Transverse colon (tissue), 4 donors: ENCODE data around the gene CLIP3. TPM values are rescaled to one million over a fixed set of nuclear protein-coding genes. Genes with fewer than 3 reads are reported as not detected.

Experiments
- DNase-seq: peaks from one replicate; pipeline ENCODE4 v3.0.0-alpha.2; 2019
- H3K27ac ChIP-seq, 4 donors: fragments of 200-600 bp; sonication (generic); 2 replicates each; pipeline ENCODE4 v1.5.1; 2016 to 2018; ENCODE audit warnings: inconsistent platforms in 4 of 4
- H3K27me3 ChIP-seq: fragments of 200-600 bp; sonication (generic); 2 replicates; pipeline ENCODE4 v1.5.1; 2017; ENCODE audit warnings: inconsistent platforms
- H3K36me3 ChIP-seq, 4 donors: fragments of 200-600 bp; sonication (generic); 2 replicates each; pipeline ENCODE4 v1.5.1; 2017 to 2019; ENCODE audit warnings: inconsistent platforms in 4 of 4
- H3K4me1 ChIP-seq, 4 donors: fragments of 200-600 bp; sonication (generic); 2 replicates each; pipeline ENCODE4 v1.5.1; 2017 to 2020; ENCODE audit warnings: inconsistent platforms in 4 of 4
- H3K4me3 ChIP-seq, 4 donors: fragments of 200-600 bp; sonication (generic); 1 replicate in 1 of 4; 2 replicates in 3 of 4; pipeline versions ENCODE4 v1.5.1 to v1.6.1; 2017 to 2019; ENCODE audit warnings: inconsistent platforms in 4 of 4
- H3K9me3 ChIP-seq, 2 donors: fragments of 200-600 bp; sonication (generic); 2 replicates each; pipeline ENCODE4 v1.5.1; 2017 to 2019; ENCODE audit warnings: inconsistent platforms in 2 of 2
- EP300 ChIP-seq: sonication (generic); formaldehyde crosslinking; IDR thresholded peaks from one replicate; pipeline ENCODE4 v1.6.1; 2017; ENCODE audit warnings: antibody characterized with exemption, low read depth
- POLR2A ChIP-seq: fragments of 450-650 bp; IDR thresholded peaks from one replicate; pipeline ENCODE4 v1.6.1; 2016; ENCODE audit warnings: antibody characterized with exemption, mild to moderate bottlenecking, moderate library complexity
- POLR2AphosphoS5 ChIP-seq, 3 donors: sonication (generic); formaldehyde crosslinking; IDR thresholded peaks; one replicate each; pipeline ENCODE4 v1.6.1; 2016; ENCODE audit warnings: antibody characterized with exemption in 3 of 3
- WGBS, 2 donors: methylation state at CpG; one replicate each; pipeline ENCODE4 v1.1.5; 2018; ENCODE audit warnings: low coverage in 1 of 2; 5-methylcytosine and 5-hydroxymethylcytosine counted together
- in situ Hi-C, 4 donors: fragments of 200-750 bp; cut with MboI; loops; one replicate each; pipeline versions ENCODE4 v1.15.0 to v1.15.1; 2017; ENCODE audit warnings: low sequenced_read_pairs in 3 of 4, low pct_ligation_motif_present in 1 of 4, low pct_unique_long_range_greater_than_20kb in 1 of 4
- intact Hi-C: fragments of 100-400 bp; cut with DNase I; formaldehyde crosslinking; loops from one replicate; pipeline ENCODE4 v1.15.1; 2023; ENCODE audit warnings: low total_unique reads
- total RNA-seq, 4 donors: library from RNA; depleted of rRNA; stranded (reverse); fragments of >200 nt; gene quantifications; one replicate each; pipeline ENCODE4 v1.1.0, GENCODE V29; 2016
- TF ChIP-seq, protein P1 (sequence below), 5 experiments: fragments of 200-600 bp in 3 of 5; fragments of 450-650 bp in 2 of 5; sonication (generic) in 3 of 5; IDR thresholded peaks; 1 replicate in 2 of 5; 2 replicates in 3 of 5; pipeline ENCODE4 v1.5.1; 2016 to 2017; ENCODE audit warnings: antibody characterized with exemption in 5 of 5, inconsistent platforms in 3 of 5, mild to moderate bottlenecking in 2 of 5, moderate library complexity in 1 of 5

Gene CLIP3
- total RNA-seq, 4 donors from 2014 or later, result 7.0 to 37.6 (median 23.5) TPM

DNA sequence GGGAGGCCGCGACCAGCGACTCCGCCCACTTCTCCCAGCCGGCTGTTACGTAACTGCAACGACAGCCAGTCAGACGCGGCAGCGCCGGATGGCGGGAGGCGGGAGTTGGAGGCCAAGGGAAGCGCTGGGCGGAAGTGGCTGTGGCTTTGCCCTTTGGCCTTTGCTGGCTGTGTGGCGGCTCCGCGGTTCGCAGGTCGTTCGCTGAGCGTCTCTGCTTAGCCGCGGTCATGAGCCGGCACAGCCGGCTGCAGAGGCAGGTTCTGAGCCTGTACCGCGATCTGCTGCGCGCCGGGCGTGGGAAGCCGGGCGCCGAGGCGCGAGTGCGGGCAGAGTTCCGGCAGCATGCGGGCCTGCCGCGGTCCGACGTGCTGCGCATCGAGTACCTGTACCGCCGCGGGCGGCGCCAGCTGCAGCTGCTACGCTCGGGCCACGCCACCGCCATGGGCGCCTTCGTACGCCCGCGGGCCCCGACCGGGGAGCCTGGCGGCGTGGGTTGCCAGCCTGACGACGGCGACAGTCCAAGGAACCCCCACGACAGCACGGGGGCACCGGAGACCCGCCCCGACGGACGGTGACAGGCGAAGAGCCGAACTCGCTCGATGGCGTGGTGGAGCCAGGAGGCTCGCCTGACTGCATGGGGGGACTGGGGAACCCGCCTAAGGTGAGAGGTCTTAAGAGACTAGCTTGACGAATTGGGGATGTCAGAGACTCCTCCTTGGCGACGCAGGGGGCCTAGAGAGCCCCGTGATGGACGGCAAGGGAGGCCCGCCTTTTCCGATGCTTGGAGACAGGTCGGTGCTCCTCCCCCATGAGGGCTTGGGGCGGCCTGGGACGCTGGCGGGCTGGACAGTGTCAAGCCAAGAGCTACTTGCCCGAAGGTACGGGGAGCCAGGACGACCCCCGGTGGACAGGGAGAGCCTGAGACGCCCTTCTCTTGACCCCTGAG, 37.4 kb downstream of the CLIP3 start, which contains the start of gene SDHAF1:
Gene SDHAF1, plus strand, starts transcription at position 141 of the 946 bp plus-strand sequence. Its CDS starts 87 bp downstream, at position 228.
- H3K27me3 ChIP-seq, result no peaks in the 10 kb centered on the region
- 0% methylated on average over 43 of the region's 97 CpGs; no CpG with 5 or more reads in 1 of the 2 donors for WGBS, 2 donors

DNA sequence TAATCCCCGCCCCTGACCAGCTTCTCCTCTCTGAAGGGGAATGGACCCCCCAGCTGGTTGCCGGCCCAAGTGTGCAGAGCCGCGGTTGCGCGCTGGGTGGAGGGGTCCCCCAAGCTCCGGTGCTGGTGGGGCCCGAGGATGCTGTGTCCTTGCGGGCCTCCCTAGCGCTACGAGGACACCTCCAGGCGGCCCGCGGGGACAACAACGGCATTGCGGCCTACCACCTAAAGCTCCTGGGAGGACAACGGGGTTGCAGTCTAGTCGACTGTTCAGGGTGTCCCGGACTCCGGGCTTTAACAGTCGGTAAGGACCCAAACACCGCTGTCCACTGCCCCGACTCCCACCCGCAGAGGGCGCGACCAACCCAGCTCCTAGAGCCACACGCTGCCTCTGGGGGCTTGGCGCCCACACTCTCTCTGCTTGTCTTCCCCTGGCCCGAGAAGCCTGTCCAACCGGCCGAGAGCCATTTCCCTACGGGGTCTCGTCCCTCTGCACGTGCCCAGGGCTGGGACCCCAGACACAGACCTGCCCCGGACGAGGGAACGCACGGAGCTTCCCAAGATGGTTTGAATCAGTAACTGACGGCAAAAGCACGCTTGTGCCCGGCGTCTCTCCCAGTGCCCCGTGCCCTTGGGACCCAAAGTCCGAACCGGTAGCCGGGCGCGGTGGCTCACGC, 38.6 kb downstream of the CLIP3 start:
- in situ Hi-C loops, result no loop called here
- Histone ChIP-seq H3K36me3 (no peaks in the 10 kb centered on the region), H3K27ac (peak overlapping the region; percentile 88 to 92 (median 90)), H3K9me3 (no peaks in the 10 kb centered on the region), H3K27me3 (peaks cover under 1% of the 10 kb centered on the region), H3K4me3 (peak overlapping the region; percentile 49 to 84 (median 80)), H3K4me1 (peaks cover 16 to 30% (median 24%) of the 10 kb centered on the region in 4 donors)
- 62% methylated on average over 49 of the region's 49 CpGs; no CpG with 5 or more reads in 1 of the 2 donors for WGBS, 2 donors
- peak; percentile 38 for DNase-seq
- no peak for TF ChIP-seq POLR2AphosphoS5 (IDR thresholded peaks at IDR 0.05)
- TF ChIP-seq, protein P1, sequence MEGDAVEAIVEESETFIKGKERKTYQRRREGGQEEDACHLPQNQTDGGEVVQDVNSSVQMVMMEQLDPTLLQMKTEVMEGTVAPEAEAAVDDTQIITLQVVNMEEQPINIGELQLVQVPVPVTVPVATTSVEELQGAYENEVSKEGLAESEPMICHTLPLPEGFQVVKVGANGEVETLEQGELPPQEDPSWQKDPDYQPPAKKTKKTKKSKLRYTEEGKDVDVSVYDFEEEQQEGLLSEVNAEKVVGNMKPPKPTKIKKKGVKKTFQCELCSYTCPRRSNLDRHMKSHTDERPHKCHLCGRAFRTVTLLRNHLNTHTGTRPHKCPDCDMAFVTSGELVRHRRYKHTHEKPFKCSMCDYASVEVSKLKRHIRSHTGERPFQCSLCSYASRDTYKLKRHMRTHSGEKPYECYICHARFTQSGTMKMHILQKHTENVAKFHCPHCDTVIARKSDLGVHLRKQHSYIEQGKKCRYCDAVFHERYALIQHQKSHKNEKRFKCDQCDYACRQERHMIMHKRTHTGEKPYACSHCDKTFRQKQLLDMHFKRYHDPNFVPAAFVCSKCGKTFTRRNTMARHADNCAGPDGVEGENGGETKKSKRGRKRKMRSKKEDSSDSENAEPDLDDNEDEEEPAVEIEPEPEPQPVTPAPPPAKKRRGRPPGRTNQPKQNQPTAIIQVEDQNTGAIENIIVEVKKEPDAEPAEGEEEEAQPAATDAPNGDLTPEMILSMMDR (IDR thresholded peaks at IDR 0.05), result peak in 1 of 5 experiments; percentile 12
- intact Hi-C loops, result no loop called here

More for the DNA sequence above, 37.4 kb downstream of the CLIP3 start, which contains the start of gene SDHAF1:
- peak; percentile 98 for DNase-seq
- Histone ChIP-seq H3K4me3 (peak within 1 kb of the TSS; percentile 72 to 84 (median 80)), H3K27ac (peak within 1 kb of the TSS; percentile 88 to 92 (median 90)), H3K9me3 (no peaks in the 10 kb centered on the region), H3K36me3 (no peaks in the 10 kb centered on the region), H3K4me1 (peaks cover 20 to 35% (median 33%) of the 10 kb centered on the region in 4 donors)
- intact Hi-C loops (loop anchor here (5.0 kb wide), 1 partner anchor 57 kb away; the partner anchor contains the start of genes THAP8 and WDR62), in situ Hi-C loops (no loop called here)
- peak; percentile 86 to 95 (median 92) for TF ChIP-seq POLR2AphosphoS5 (IDR thresholded peaks at IDR 0.05)
- TF ChIP-seq, protein P1 (IDR thresholded peaks at IDR 0.05), result no peak
- TF ChIP-seq EP300, result no peak
- TF ChIP-seq POLR2A, result peak; percentile 88

DNA sequence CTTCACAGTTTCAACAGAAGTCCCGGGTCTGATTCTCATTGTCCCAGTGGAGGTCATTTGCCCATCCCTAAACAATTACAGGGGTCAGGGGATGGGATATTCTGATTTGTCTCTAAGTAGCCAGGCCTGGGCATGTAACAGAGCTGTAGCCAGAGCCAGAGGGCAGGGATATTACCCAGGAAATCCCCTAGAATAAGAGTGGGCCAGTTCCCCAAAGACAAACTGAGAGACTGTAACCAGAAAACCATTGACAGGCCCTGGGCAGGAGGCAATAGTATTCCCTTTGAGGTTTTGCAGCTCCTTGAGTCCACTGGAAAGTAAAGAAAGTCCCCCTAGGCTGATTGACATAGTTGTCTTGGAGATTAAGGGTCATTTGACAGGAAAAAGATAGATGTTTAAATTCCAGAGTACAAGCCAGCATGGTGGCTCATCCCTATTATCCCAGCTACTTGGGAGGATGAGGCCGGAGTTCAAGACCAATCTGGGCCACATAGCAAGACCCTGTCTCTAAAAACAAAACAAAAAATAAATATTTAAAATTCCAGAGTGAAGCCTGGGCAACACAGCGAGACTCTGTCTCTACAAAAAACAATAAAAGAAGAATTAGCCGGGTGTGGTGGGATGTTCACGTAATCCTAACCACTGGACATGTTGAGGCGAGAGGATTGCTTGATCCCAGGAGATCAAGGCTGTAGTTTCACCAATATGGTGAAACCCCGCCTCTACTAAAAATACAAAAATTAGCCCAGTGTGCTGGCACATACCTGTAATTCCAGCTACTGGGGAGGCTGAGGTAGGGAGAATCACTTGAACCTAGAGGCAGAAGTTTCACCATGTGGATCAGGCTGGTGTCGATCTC, 39.5 kb downstream of the CLIP3 start:
- WGBS, 2 donors, result 84 to 92% methylated on average over 5 to 8 of the region's 8 CpGs
- no peak for DNase-seq
- in situ Hi-C loops (no loop called here), intact Hi-C loops (no loop called here)
- no peaks in the 10 kb centered on the region for H3K9me3 ChIP-seq
- peaks cover 13 to 26% (median 20%) of the 10 kb centered on the region in 4 donors for H3K4me1 ChIP-seq
- no peak overlapping the region for H3K27ac ChIP-seq
- no peak for TF ChIP-seq EP300
- no peak for TF ChIP-seq POLR2AphosphoS5 (IDR thresholded peaks at IDR 0.05)
- no peak for TF ChIP-seq POLR2A
- TF ChIP-seq, protein P1 (IDR thresholded peaks at IDR 0.05), result no peak
- peaks cover 9% of the 10 kb centered on the region for H3K27me3 ChIP-seq
- H3K4me3 ChIP-seq, result no peak overlapping the region
- H3K36me3 ChIP-seq, result no peaks in the 10 kb centered on the region
